ENCODE results near the gene ABCE1. TPM values are rescaled to one million over a fixed set of nuclear protein-coding genes. Genes with fewer than 3 reads are reported as not detected.

Gene ABCE1
- total and polyA plus RNA-seq, 2 donors (not counting 1 experiment from before 2014, with no cell fraction given): 76.8 to 84.8 TPM

DNA sequence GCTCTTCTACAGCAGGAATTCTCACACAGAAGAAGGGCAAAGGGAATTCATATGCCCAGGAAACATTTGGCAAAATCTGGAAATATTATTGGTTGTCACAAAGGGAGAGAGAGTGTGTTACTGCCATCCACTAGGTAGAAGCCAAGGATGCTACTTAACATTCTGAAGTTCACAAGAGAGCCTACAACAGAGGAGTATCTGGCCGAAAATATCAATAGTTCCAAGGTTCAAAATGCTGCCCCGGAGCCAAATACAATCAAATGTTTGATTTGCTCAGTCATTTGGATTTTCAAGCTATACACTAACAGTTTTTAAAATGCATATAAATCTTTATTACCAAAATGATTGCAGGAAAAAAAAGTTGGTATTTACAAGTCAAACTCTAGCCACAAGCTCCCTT lies 63.4 kb downstream of the ABCE1 start:
- no peak overlapping the region for H3K4me2 ChIP-seq (ENCODE audit: extremely low read depth, insufficient read depth, low read length)
- H3K4me1 ChIP-seq (ENCODE audit: control insufficient read depth, extremely low read depth, insufficient read depth, low read length): no peaks in the 10 kb centered on the region
- no peaks in the 10 kb centered on the region for H3K27me3 ChIP-seq (ENCODE audit: control insufficient read depth, insufficient read depth, low read length)
- H3K9me3 ChIP-seq (ENCODE audit: control insufficient read depth, insufficient read depth, low read depth, low read length): no peaks in the 10 kb centered on the region
- H3K4me3 ChIP-seq (replicated peaks in 1 of 4; ENCODE audit: control extremely low read depth in 1 of 4, insufficient read depth in 1 of 4, low read depth in 3 of 4, low read length in 4 of 4): no peak overlapping the region
- H2AFZ ChIP-seq (ENCODE audit: low read length): no peak overlapping the region
- peaks cover 2% of the 10 kb centered on the region for H3K36me3 ChIP-seq (ENCODE audit: control insufficient read depth, insufficient read depth, low read length)
- DNase-seq (ENCODE audit: low read depth in 2 of 2): no peak
- no peaks in the 10 kb centered on the region for H4K20me1 ChIP-seq (ENCODE audit: control insufficient read depth, extremely low read depth, insufficient read depth, low read length)
- H3K27ac ChIP-seq (ENCODE audit: insufficient read depth, low read length): no peak overlapping the region
- H3K9ac ChIP-seq (ENCODE audit: insufficient read depth, low read length): no peak overlapping the region
- H3K79me2 ChIP-seq (ENCODE audit: control insufficient read depth, insufficient read depth, low read length): no peaks in the 10 kb centered on the region
- no peak for TF ChIP-seq EZH2 (IDR thresholded peaks at IDR 0.05; ENCODE audit: low read length, missing control alignments)
- TF ChIP-seq, protein P1, sequence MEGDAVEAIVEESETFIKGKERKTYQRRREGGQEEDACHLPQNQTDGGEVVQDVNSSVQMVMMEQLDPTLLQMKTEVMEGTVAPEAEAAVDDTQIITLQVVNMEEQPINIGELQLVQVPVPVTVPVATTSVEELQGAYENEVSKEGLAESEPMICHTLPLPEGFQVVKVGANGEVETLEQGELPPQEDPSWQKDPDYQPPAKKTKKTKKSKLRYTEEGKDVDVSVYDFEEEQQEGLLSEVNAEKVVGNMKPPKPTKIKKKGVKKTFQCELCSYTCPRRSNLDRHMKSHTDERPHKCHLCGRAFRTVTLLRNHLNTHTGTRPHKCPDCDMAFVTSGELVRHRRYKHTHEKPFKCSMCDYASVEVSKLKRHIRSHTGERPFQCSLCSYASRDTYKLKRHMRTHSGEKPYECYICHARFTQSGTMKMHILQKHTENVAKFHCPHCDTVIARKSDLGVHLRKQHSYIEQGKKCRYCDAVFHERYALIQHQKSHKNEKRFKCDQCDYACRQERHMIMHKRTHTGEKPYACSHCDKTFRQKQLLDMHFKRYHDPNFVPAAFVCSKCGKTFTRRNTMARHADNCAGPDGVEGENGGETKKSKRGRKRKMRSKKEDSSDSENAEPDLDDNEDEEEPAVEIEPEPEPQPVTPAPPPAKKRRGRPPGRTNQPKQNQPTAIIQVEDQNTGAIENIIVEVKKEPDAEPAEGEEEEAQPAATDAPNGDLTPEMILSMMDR (conservative IDR thresholded peaks at IDR 0.05 in 1 of 2, IDR thresholded peaks at IDR 0.05 in 1 of 2; ENCODE audit: low read depth in 1 of 2, low read length in 2 of 2): no peak

DNA sequence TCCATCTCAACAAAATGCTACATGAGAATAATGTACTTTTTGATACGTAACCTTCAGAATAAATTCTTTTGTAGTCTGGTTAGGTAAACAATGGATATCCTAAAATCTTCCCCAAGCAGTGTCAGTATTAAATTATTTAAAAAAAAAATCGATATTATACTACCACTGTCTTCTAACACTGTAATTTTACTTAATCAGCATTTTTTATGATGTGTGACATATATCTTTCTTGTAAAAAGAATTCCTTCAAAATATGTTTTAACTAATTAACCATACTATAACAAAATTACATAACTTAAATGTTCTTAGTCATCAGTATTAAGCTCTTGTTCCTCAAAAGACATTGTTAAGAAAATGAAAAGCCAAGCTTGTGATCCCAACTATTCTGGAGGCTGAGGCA lies 69.8 kb downstream of the ABCE1 start:
- Histone ChIP-seq H3K79me2 (ENCODE audit: control insufficient read depth, insufficient read depth, low read length) (peaks cover 7% of the 10 kb centered on the region), H3K4me3 (replicated peaks in 1 of 4; ENCODE audit: control extremely low read depth in 1 of 4, insufficient read depth in 1 of 4, low read depth in 3 of 4, low read length in 4 of 4) (no peak overlapping the region), H3K36me3 (ENCODE audit: control insufficient read depth, insufficient read depth, low read length) (peaks cover 2% of the 10 kb centered on the region), H3K9ac (ENCODE audit: insufficient read depth, low read length) (no peak overlapping the region), H3K9me3 (ENCODE audit: control insufficient read depth, insufficient read depth, low read depth, low read length) (no peaks in the 10 kb centered on the region), H3K27ac (ENCODE audit: insufficient read depth, low read length) (no peak overlapping the region), H4K20me1 (ENCODE audit: control insufficient read depth, extremely low read depth, insufficient read depth, low read length) (no peaks in the 10 kb centered on the region), H3K27me3 (ENCODE audit: control insufficient read depth, insufficient read depth, low read length) (no peaks in the 10 kb centered on the region), H3K4me2 (ENCODE audit: extremely low read depth, insufficient read depth, low read length) (no peak overlapping the region), H2AFZ (ENCODE audit: low read length) (no peak overlapping the region), H3K4me1 (ENCODE audit: control insufficient read depth, extremely low read depth, insufficient read depth, low read length) (no peaks in the 10 kb centered on the region)
- no peak for TF ChIP-seq EZH2 (IDR thresholded peaks at IDR 0.05; ENCODE audit: low read length, missing control alignments)
- TF ChIP-seq, protein P1 (conservative IDR thresholded peaks at IDR 0.05 in 1 of 2, IDR thresholded peaks at IDR 0.05 in 1 of 2; ENCODE audit: low read depth in 1 of 2, low read length in 2 of 2): no peak
- no peak for DNase-seq (ENCODE audit: low read depth in 2 of 2)

DNA sequence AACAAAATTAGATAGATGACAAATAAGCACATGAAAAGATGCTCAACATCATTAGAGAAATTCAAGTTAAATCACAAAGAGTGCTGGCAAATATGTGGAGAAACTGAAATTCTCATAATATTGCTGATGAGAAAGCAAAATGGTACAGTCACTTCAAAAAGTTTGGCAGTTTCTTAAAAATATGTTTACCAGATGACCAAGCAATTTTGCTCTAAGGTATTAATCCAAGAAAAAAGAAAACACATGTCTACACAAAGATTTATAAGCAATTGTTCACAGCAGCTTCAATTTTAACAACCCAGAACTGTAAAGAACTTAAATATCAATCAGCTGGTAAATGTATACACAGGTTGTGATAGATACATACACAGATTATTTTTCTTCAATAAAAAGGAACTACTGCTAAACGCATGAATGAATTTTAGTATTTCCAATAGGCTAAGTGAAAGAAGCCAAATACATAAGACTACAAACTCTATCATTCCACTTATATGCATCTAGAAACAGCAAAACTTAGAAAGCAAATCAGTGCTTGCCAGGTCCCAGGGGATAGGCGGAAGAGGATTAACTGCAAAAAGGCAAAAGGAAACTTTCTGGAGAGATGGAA lies 70.6 kb downstream of the ABCE1 start:
- Histone ChIP-seq H3K9me3 (ENCODE audit: control insufficient read depth, insufficient read depth, low read depth, low read length) (no peaks in the 10 kb centered on the region), H3K27me3 (ENCODE audit: control insufficient read depth, insufficient read depth, low read length) (no peaks in the 10 kb centered on the region), H2AFZ (ENCODE audit: low read length) (no peak overlapping the region), H3K36me3 (ENCODE audit: control insufficient read depth, insufficient read depth, low read length) (peaks cover 2% of the 10 kb centered on the region), H3K9ac (ENCODE audit: insufficient read depth, low read length) (no peak overlapping the region), H3K4me1 (ENCODE audit: control insufficient read depth, extremely low read depth, insufficient read depth, low read length) (no peaks in the 10 kb centered on the region), H3K27ac (ENCODE audit: insufficient read depth, low read length) (no peak overlapping the region), H4K20me1 (ENCODE audit: control insufficient read depth, extremely low read depth, insufficient read depth, low read length) (no peaks in the 10 kb centered on the region), H3K79me2 (ENCODE audit: control insufficient read depth, insufficient read depth, low read length) (peaks cover 11% of the 10 kb centered on the region), H3K4me2 (ENCODE audit: extremely low read depth, insufficient read depth, low read length) (no peak overlapping the region), H3K4me3 (replicated peaks in 1 of 4; ENCODE audit: control extremely low read depth in 1 of 4, insufficient read depth in 1 of 4, low read depth in 3 of 4, low read length in 4 of 4) (no peak overlapping the region)
- TF ChIP-seq, protein P1 (conservative IDR thresholded peaks at IDR 0.05 in 1 of 2, IDR thresholded peaks at IDR 0.05 in 1 of 2; ENCODE audit: low read depth in 1 of 2, low read length in 2 of 2): no peak
- no peak for TF ChIP-seq EZH2 (IDR thresholded peaks at IDR 0.05; ENCODE audit: low read length, missing control alignments)
- DNase-seq (ENCODE audit: low read depth in 2 of 2): no peak

All from fibroblast of lung (primary cell).